Measurements from ENCODE around the gene CCR1. TPM values are rescaled to one million over a fixed set of nuclear protein-coding genes. Genes with fewer than 3 reads are reported as not detected.
A peak's percentile ranks its signal among the peaks of the same experiment; 100 is the strongest.

Gene CCR1
- total RNA-seq, 1 experiment from 2014 or later = 0.10 TPM

- Histone ChIP-seq H4K20me1 (ENCODE audit: insufficient read depth) (no peaks in the 10 kb centered on the region), H3K4me1 (ENCODE audit: control insufficient read depth in 1 of 2, insufficient read depth in 2 of 2, low read length in 2 of 2) (peaks cover 0 to 23% of the 10 kb centered on the region in 2 experiments; a peak in 2 of 4 replicates), H3K9me2 (ENCODE audit: insufficient read depth) (no peaks in the 10 kb centered on the region), H3K36me3 (ENCODE audit: control insufficient read depth in 1 of 2, insufficient read depth in 2 of 2, low read length in 2 of 2) (no peaks in the 10 kb centered on the region), H3K27me3 (ENCODE audit: insufficient read depth, low read length) (no peaks in the 10 kb centered on the region), H2AFZ (ENCODE audit: low read depth, low read length, poor library complexity, severe bottlenecking) (no peak overlapping the region), H3K9me3 (ENCODE audit: control insufficient read depth in 1 of 2, insufficient read depth in 1 of 2, low read depth in 1 of 2, low read length in 2 of 2) (no peaks in the 10 kb centered on the region), H3K4me3 (replicated peaks in 1 of 2; ENCODE audit: low read depth in 1 of 2, low read length in 2 of 2) (no peak overlapping the region), H3K9ac (ENCODE audit: low read length) (no peak overlapping the region), H3K27ac (ENCODE audit: low read depth, low read length) (no peak overlapping the region), H3K4me2 (ENCODE audit: low read length) (no peak overlapping the region), H3K79me2 (ENCODE audit: insufficient read depth, low read length) (no peaks in the 10 kb centered on the region)
- RAD21 ChIA-PET (ENCODE audit: low non-redundant PET in 1 of 2, low total read pairs in 2 of 2, uncharacterized antibody in 2 of 2, unreplicated experiment in 2 of 2) = no interaction called here
- POLR2A ChIA-PET = no interaction called here
- TF ChIP-seq SP1 (IDR thresholded peaks at IDR 0.05; ENCODE audit: low read depth) (no peak), MAX (IDR thresholded peaks at IDR 0.05) (no peak), ZNF274 (IDR thresholded peaks at IDR 0.05; ENCODE audit: low read depth, low read length) (no peak), POLR2AphosphoS5 (IDR thresholded peaks at IDR 0.05; ENCODE audit: low read depth, low read length) (no peak), POLR2A (IDR thresholded peaks at IDR 0.05; ENCODE audit: borderline replicate concordance, extremely low read depth, insufficient read depth, insufficient read length) (no peak), CBX3 (IDR thresholded peaks at IDR 0.05; ENCODE audit: low read depth) (no peak), ATF3 (IDR thresholded peaks at IDR 0.05) (no peak), SIN3A (IDR thresholded peaks at IDR 0.05; ENCODE audit: low read depth) (no peak), ZFX (IDR thresholded peaks at IDR 0.05) (no peak), ELF1 (IDR thresholded peaks at IDR 0.05; ENCODE audit: borderline replicate concordance, low read depth) (no peak), EZH2phosphoT487 (IDR thresholded peaks at IDR 0.05; ENCODE audit: borderline replicate concordance) (no peak), JUND (IDR thresholded peaks at IDR 0.05) (no peak)
- ATAC-seq = peak; percentile 70
- no peak for DNase-seq (ENCODE audit: low read depth, low spot score)
- CTCF ChIA-PET = no interaction called here
- intact Hi-C loops (cut with micrococcal nuclease) = no loop called here
- no TSS peak for BruUV-seq (replicated peaks)
Measured at GRCh38 chr3:46183330-46183729, 24.8 kb downstream of the CCR1 start.

Data from HCT116 (cell line).